Liver (tissue), 9 donors: Measurements from ENCODE around the gene NUBPL. TPM values are rescaled to one million over a fixed set of nuclear protein-coding genes. Genes with fewer than 3 reads are reported as not detected.

Source experiments
- DNase-seq: peaks from one replicate; pipeline ENCODE4 v3.0.0-alpha.2; 2017; ENCODE audit warnings: low spot score
- H3K27ac ChIP-seq, 2 donors: one replicate each; pipeline ENCODE4 v1.7.0; 2013; ENCODE audit warnings: inconsistent platforms in 2 of 2, low read length in 2 of 2, control low read depth in 1 of 2, low read depth in 1 of 2, mild to moderate bottlenecking in 1 of 2
- H3K27me3 ChIP-seq, 4 donors: one replicate each; pipeline versions ENCODE4 v1.6.1 to v1.7.0; 2013; ENCODE audit warnings: low read length in 3 of 4, inconsistent platforms in 1 of 4, mild to moderate bottlenecking in 1 of 4, moderate library complexity in 1 of 4; ENCODE audit not compliant: control insufficient read depth in 4 of 4, insufficient read depth in 4 of 4
- H3K36me3 ChIP-seq, 4 donors: one replicate each; pipeline versions ENCODE4 v1.6.1 to v1.7.0; 2013; ENCODE audit warnings: low read length in 3 of 4, mild to moderate bottlenecking in 3 of 4, low read depth in 1 of 4, moderate library complexity in 1 of 4; ENCODE audit not compliant: control insufficient read depth in 4 of 4, insufficient read depth in 3 of 4
- H3K4me1 ChIP-seq, 4 donors: one replicate each; pipeline versions ENCODE4 v1.6.1 to v1.7.0; 2013; ENCODE audit warnings: low read length in 3 of 4, mild to moderate bottlenecking in 3 of 4, moderate library complexity in 1 of 4; ENCODE audit not compliant: control insufficient read depth in 4 of 4, insufficient read depth in 4 of 4
- H3K4me3 ChIP-seq, 3 donors: one replicate each; pipeline versions ENCODE4 v1.6.1 to v1.7.0; 2013; ENCODE audit warnings: low read length in 3 of 3, control low read depth in 1 of 3, low read depth in 1 of 3, mild to moderate bottlenecking in 1 of 3
- H3K9ac ChIP-seq, 2 donors: one replicate each; pipeline ENCODE4 v1.7.0; 2013; ENCODE audit warnings: low read length in 2 of 2, mild to moderate bottlenecking in 2 of 2, moderate library complexity in 2 of 2, control low read depth in 1 of 2, low read depth in 1 of 2
- H3K9me3 ChIP-seq, 4 donors: one replicate each; pipeline versions ENCODE4 v1.6.1 to v1.7.0; 2013; ENCODE audit warnings: low read length in 3 of 4; ENCODE audit not compliant: control insufficient read depth in 4 of 4
- FOXA2 ChIP-seq: IDR thresholded peaks from 2 replicates; pipeline ENCODE4 v1.6.1; 2016; ENCODE audit warnings: antibody characterized with exemption
- HNF4A ChIP-seq, 2 donors: conservative IDR thresholded peaks; 2 replicates each; pipeline ENCODE4 v1.6.1; 2016; ENCODE audit warnings: antibody characterized with exemption in 2 of 2, mild to moderate bottlenecking in 2 of 2
- HNF4G ChIP-seq: IDR thresholded peaks from 2 replicates; pipeline ENCODE4 v1.6.1; 2016; ENCODE audit warnings: antibody characterized with exemption
- SP1 ChIP-seq: IDR thresholded peaks from 2 replicates; pipeline ENCODE4 v1.6.1; 2018; ENCODE audit warnings: antibody characterized with exemption, mild to moderate bottlenecking
- WGBS: extraction: QIAGEN DNeasy Blood & Tissue Kit; methylation state at CpG from one replicate; pipeline ENCODE4 v1.1.7; 2013; 5-methylcytosine and 5-hydroxymethylcytosine counted together
- polyA plus RNA-seq, 2 donors: library from polyadenylated mRNA; stranded (reverse) in 1 of 2; unstranded in 1 of 2; fragments of 200-250 nt in 1 of 2; fragments of >200 nt in 1 of 2; fragmentation: Nextera tagmentation in 1 of 2; extraction: Ambion mirVana in 1 of 2; gene quantifications; one replicate each; pipeline versions ENCODE4 v1.2.1 to v1.2.3, GENCODE V29; 2013 to 2015
- total RNA-seq, 2 donors: library from RNA; depleted of rRNA; stranded (reverse); fragments of >200 nt; gene quantifications; one replicate each; pipeline ENCODE4 v1.2.3, GENCODE V29; 2014
- TF ChIP-seq, protein P1 (sequence below): IDR thresholded peaks from 2 replicates; pipeline ENCODE4 v1.6.1; 2016; ENCODE audit warnings: antibody characterized with exemption, mild to moderate bottlenecking
- TF ChIP-seq, protein P2 (sequence below): IDR thresholded peaks from 2 replicates; pipeline ENCODE4 v1.6.1; 2016; ENCODE audit warnings: antibody characterized with exemption
- TF ChIP-seq, protein P3 (sequence below): IDR thresholded peaks from 2 replicates; pipeline ENCODE4 v1.6.1; 2016; ENCODE audit warnings: antibody characterized with exemption
- donor health status: healthy.
- donor health status: healthy.
- donor health status: healthy.
- donor health status: healthy.
- donor health status: healthy.

Gene NUBPL
- total and polyA plus RNA-seq, 4 donors = 4.2 to 9.3 (median 6.7) TPM

- DNase-seq = no peak
- Histone ChIP-seq H3K4me1 (peaks cover 0 to 1% (median 0%) of the 10 kb centered on the region in 4 donors), H3K9me3 (no peaks in the 10 kb centered on the region), H3K9ac (no peak overlapping the region), H3K27me3 (no peaks in the 10 kb centered on the region), H3K4me3 (no peak overlapping the region), H3K36me3 (no peaks in the 10 kb centered on the region), H3K27ac (no peak overlapping the region)
- WGBS = 91% methylated on average over 2 of the region's 2 CpGs
- TF ChIP-seq, protein P1, sequence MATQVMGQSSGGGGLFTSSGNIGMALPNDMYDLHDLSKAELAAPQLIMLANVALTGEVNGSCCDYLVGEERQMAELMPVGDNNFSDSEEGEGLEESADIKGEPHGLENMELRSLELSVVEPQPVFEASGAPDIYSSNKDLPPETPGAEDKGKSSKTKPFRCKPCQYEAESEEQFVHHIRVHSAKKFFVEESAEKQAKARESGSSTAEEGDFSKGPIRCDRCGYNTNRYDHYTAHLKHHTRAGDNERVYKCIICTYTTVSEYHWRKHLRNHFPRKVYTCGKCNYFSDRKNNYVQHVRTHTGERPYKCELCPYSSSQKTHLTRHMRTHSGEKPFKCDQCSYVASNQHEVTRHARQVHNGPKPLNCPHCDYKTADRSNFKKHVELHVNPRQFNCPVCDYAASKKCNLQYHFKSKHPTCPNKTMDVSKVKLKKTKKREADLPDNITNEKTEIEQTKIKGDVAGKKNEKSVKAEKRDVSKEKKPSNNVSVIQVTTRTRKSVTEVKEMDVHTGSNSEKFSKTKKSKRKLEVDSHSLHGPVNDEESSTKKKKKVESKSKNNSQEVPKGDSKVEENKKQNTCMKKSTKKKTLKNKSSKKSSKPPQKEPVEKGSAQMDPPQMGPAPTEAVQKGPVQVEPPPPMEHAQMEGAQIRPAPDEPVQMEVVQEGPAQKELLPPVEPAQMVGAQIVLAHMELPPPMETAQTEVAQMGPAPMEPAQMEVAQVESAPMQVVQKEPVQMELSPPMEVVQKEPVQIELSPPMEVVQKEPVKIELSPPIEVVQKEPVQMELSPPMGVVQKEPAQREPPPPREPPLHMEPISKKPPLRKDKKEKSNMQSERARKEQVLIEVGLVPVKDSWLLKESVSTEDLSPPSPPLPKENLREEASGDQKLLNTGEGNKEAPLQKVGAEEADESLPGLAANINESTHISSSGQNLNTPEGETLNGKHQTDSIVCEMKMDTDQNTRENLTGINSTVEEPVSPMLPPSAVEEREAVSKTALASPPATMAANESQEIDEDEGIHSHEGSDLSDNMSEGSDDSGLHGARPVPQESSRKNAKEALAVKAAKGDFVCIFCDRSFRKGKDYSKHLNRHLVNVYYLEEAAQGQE = no peak
Observed at GRCh38 chr14:31605702-31606101, 44.5 kb downstream of the NUBPL start.

GRCh38 chr14:31611778-31612433, 50.7 kb downstream of the NUBPL start:
- H3K27ac ChIP-seq = no peak overlapping the region
- 98% methylated on average over 3 of the region's 3 CpGs for WGBS
- H3K9ac ChIP-seq = no peak overlapping the region
- no peaks in the 10 kb centered on the region for H3K27me3 ChIP-seq
- no peaks in the 10 kb centered on the region for H3K36me3 ChIP-seq
- DNase-seq = no peak
- no peaks in the 10 kb centered on the region for H3K4me1 ChIP-seq
- no peaks in the 10 kb centered on the region for H3K9me3 ChIP-seq
- H3K4me3 ChIP-seq = no peak overlapping the region
- TF ChIP-seq HNF4A (conservative IDR thresholded peaks at IDR 0.05) = no peak
- TF ChIP-seq FOXA2 = no peak
- TF ChIP-seq, protein P2, sequence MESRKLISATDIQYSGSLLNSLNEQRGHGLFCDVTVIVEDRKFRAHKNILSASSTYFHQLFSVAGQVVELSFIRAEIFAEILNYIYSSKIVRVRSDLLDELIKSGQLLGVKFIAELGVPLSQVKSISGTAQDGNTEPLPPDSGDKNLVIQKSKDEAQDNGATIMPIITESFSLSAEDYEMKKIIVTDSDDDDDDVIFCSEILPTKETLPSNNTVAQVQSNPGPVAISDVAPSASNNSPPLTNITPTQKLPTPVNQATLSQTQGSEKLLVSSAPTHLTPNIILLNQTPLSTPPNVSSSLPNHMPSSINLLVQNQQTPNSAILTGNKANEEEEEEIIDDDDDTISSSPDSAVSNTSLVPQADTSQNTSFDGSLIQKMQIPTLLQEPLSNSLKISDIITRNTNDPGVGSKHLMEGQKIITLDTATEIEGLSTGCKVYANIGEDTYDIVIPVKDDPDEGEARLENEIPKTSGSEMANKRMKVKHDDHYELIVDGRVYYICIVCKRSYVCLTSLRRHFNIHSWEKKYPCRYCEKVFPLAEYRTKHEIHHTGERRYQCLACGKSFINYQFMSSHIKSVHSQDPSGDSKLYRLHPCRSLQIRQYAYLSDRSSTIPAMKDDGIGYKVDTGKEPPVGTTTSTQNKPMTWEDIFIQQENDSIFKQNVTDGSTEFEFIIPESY = no peak
- TF ChIP-seq HNF4G = no peak
- TF ChIP-seq, protein P1 = no peak
- TF ChIP-seq, protein P3, sequence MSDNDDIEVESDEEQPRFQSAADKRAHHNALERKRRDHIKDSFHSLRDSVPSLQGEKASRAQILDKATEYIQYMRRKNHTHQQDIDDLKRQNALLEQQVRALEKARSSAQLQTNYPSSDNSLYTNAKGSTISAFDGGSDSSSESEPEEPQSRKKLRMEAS = no peak
- no peak for TF ChIP-seq SP1
